ENCODE data around the gene PRPF6.

The PRPF6 gene

GRCh38 chr20:64067733-64068307 lies 86.9 kb downstream of the PRPF6 start:
- DNase-seq: no peak

- no peak for DNase-seq
These were observed 87.7 kb downstream of the PRPF6 start for GRCh38 chr20:64068386-64069208.

- DNase-seq: no peak
These were observed 88.3 kb downstream of the PRPF6 start for GRCh38 chr20:64069209-64069613.

- DNase-seq: no peak
These were observed 88.8 kb downstream of the PRPF6 start for GRCh38 chr20:64069614-64070243.

- DNase-seq: no peak
These were observed 89.5 kb downstream of the PRPF6 start for GRCh38 chr20:64070244-64070993.

GRCh38 chr20:64071341-64072332 lies 90.7 kb downstream of the PRPF6 start:
- DNase-seq: no peak

- DNase-seq: no peak
These were observed 91.6 kb downstream of the PRPF6 start for GRCh38 chr20:64072498-64073063.

GRCh38 chr20:64073476-64074183 lies 92.7 kb downstream of the PRPF6 start:
- DNase-seq: no peak

GRCh38 chr20:64074184-64074789 lies 93.4 kb downstream of the PRPF6 start:
- no peak for DNase-seq

GRCh38 chr20:64074963-64075362 lies 94.0 kb downstream of the PRPF6 start:
- no peak for DNase-seq

GRCh38 chr20:64075556-64075955 lies 94.6 kb downstream of the PRPF6 start:
- no peak for DNase-seq

- no peak for DNase-seq
These were observed 95.4 kb downstream of the PRPF6 start for GRCh38 chr20:64076061-64076997.

- peak; percentile 51 for DNase-seq
These were observed 96.2 kb downstream of the PRPF6 start for GRCh38 chr20:64077094-64077493.

- DNase-seq: no peak
These were observed 96.6 kb downstream of the PRPF6 start for GRCh38 chr20:64077541-64077875.

- DNase-seq: peak; percentile 15
These were observed 97.1 kb downstream of the PRPF6 start for GRCh38 chr20:64077876-64078551.

GRCh38 chr20:64078934-64079272 lies 98.0 kb downstream of the PRPF6 start:
- DNase-seq: no peak

- peak; percentile 83 for DNase-seq
These were observed 98.5 kb downstream of the PRPF6 start, which contains the start of gene RGS19 for GRCh38 chr20:64079273-64080012. TSS of gene RGS19 (minus strand) at chr20:64079518. CDS start at chr20:64076886, 2,632 bp downstream.

All from inflammatory macrophage treated with lipopolysaccharide for 4 hours (primary cell).